Endothelial cell of umbilical vein (primary cell): ENCODE data around the gene MEOX1. TPM values are rescaled to one million over a fixed set of nuclear protein-coding genes. Genes with fewer than 3 reads are reported as not detected.

Experiments
- BruUV-seq: library from RNA; stranded (reverse); fragments of 400-500 nt; replicated peaks from 2 replicates; lab custom pipeline; 2021; lab: Mats Ljungman, UMichigan
- CTCF ChIA-PET: fragments of 300-600, 350-600 bp; sonication (Branson Sonifier 250); formaldehyde crosslinking; loops from one replicate; lab custom pipeline; 2021; ENCODE audit warnings: antibody characterized with exemption, inconsistent platforms; lab: Charles Lee
- POLR2A ChIA-PET: fragments of 300-600, 350-600 bp; sonication (Branson Sonifier 250); formaldehyde crosslinking; loops from one replicate; lab custom pipeline; 2021; ENCODE audit warnings: antibody characterized with exemption, inconsistent platforms; lab: Charles Lee
- DNase-seq: peaks from one replicate; pipeline ENCODE4 v3.0.0-alpha.2; 2011; ENCODE audit warnings: low read depth, low spot score
- FAIRE-seq: peaks from 2 replicates; lab custom pipeline; 2011; peaks lifted over from hg19 to GRCh38; lab: Jason Lieb, UNC
- H2AFZ ChIP-seq: 2 replicates; pipeline ENCODE4 v1.6.0; 2012; ENCODE audit warnings: low read depth, low read length, control low read depth, inconsistent platforms
- H3K27ac ChIP-seq: 2 replicates; pipeline ENCODE4 v1.5.1; 2011; ENCODE audit warnings: low read depth, mild to moderate bottlenecking, control low read depth, low read length, moderate library complexity; ENCODE audit not compliant: insufficient read depth
- H3K27me3 ChIP-seq, 2 experiments: 2 replicates each; pipeline versions ENCODE4 v1.6.0 to v1.6.1; 2011; ENCODE audit warnings: low read length in 2 of 2, mixed read lengths in 1 of 2; ENCODE audit not compliant: control insufficient read depth in 2 of 2, insufficient read depth in 2 of 2
- H3K36me3 ChIP-seq, 2 experiments: 2 replicates in 1 of 2; 3 replicates in 1 of 2; pipeline ENCODE4 v1.5.1; 2011; ENCODE audit warnings: low read length in 2 of 2, mild to moderate bottlenecking in 1 of 2, moderate library complexity in 1 of 2; ENCODE audit not compliant: control insufficient read depth in 2 of 2, insufficient read depth in 2 of 2; ENCODE audit errors: extremely low read depth in 1 of 2
- H3K4me1 ChIP-seq: 3 replicates; pipeline ENCODE4 v1.5.1; 2011; ENCODE audit warnings: mild to moderate bottlenecking, low read length; ENCODE audit not compliant: control insufficient read depth, insufficient read depth; ENCODE audit errors: extremely low read depth
- H3K4me2 ChIP-seq: 2 replicates; pipeline ENCODE4 v1.6.1; 2011; ENCODE audit warnings: low read length, control low read depth, mixed read lengths; ENCODE audit not compliant: insufficient read depth
- H3K4me3 ChIP-seq, 3 experiments: fragments of 200-600 bp in 1 of 3; sonication (generic), shearing (Covaris generic) in 1 of 3; replicated peaks in 1 of 3; 2 replicates each; pipeline ENCODE4 v1.5.1; 2011 to 2016; ENCODE audit warnings: control low read depth in 3 of 3, low read length in 3 of 3, mild to moderate bottlenecking in 2 of 3, inconsistent platforms in 1 of 3, low read depth in 1 of 3, moderate library complexity in 1 of 3; ENCODE audit not compliant: insufficient read depth in 1 of 3
- H3K79me2 ChIP-seq: 2 replicates; pipeline ENCODE4 v1.6.0; 2012; ENCODE audit warnings: low read length, inconsistent platforms; ENCODE audit not compliant: control insufficient read depth, insufficient read depth
- H3K9ac ChIP-seq: replicated peaks from 2 replicates; pipeline ENCODE3; 2011; ENCODE audit warnings: low read length, control low read depth; ENCODE audit not compliant: insufficient read depth; ENCODE audit errors: extremely low read depth
- H3K9me1 ChIP-seq: replicated peaks from 3 replicates; pipeline ENCODE4 v1.6.0; 2011; ENCODE audit warnings: mild to moderate bottlenecking, low read length; ENCODE audit not compliant: control insufficient read depth, insufficient read depth; ENCODE audit errors: extremely low read depth
- H3K9me3 ChIP-seq: replicated peaks from 2 replicates; pipeline ENCODE4 v1.5.1; 2012; ENCODE audit warnings: low read length, inconsistent platforms; ENCODE audit not compliant: control insufficient read depth, insufficient read depth
- H4K20me1 ChIP-seq: replicated peaks from 2 replicates; pipeline ENCODE3; 2011; ENCODE audit warnings: mild to moderate bottlenecking, low read length; ENCODE audit not compliant: control insufficient read depth, insufficient read depth; ENCODE audit errors: extremely low read depth
- CTCF ChIP-seq, 2 donors: IDR thresholded peaks; 1 replicate in 1 of 2; 2 replicates in 1 of 2; pipeline ENCODE4 v1.5.1; 2011; ENCODE audit warnings: low read length in 2 of 2, mild to moderate bottlenecking in 2 of 2, moderate library complexity in 2 of 2, control low read depth in 1 of 2, inconsistent platforms in 1 of 2, low read depth in 1 of 2; ENCODE audit not compliant: insufficient read depth in 1 of 2; ENCODE audit errors: extremely low read depth in 1 of 2
- EZH2 ChIP-seq: IDR thresholded peaks from 2 replicates; pipeline ENCODE4 v1.6.1; 2012; ENCODE audit warnings: borderline replicate concordance, low read depth, mild to moderate bottlenecking, moderate library complexity, low read length, inconsistent platforms; ENCODE audit not compliant: severe bottlenecking
- FOS ChIP-seq: IDR thresholded peaks from 2 replicates; pipeline ENCODE4 v1.6.1; 2011; ENCODE audit warnings: mild to moderate bottlenecking, low read length, moderate library complexity, borderline replicate concordance; ENCODE audit not compliant: insufficient read depth
- GATA2 ChIP-seq: IDR thresholded peaks from 2 replicates; pipeline ENCODE4 v1.7.0; 2011; ENCODE audit warnings: low read depth, mild to moderate bottlenecking, moderate library complexity, mixed read lengths, low read length; ENCODE audit not compliant: insufficient read length, insufficient read depth
- JUN ChIP-seq: IDR thresholded peaks from 2 replicates; pipeline ENCODE4 v1.6.1; 2011; ENCODE audit warnings: borderline replicate concordance, low read depth; ENCODE audit not compliant: insufficient read length, insufficient read depth
- MAX ChIP-seq: IDR thresholded peaks from 2 replicates; pipeline ENCODE4 v1.6.1; 2011; ENCODE audit not compliant: insufficient read depth, insufficient read length
- MYC ChIP-seq: IDR thresholded peaks from one replicate; pipeline ENCODE4 v1.6.1; 2011; ENCODE audit warnings: mild to moderate bottlenecking, low read depth, low read length
- POLR2A ChIP-seq: IDR thresholded peaks from 2 replicates; pipeline ENCODE4 v1.6.1; 2012; ENCODE audit warnings: low read depth, mild to moderate bottlenecking, control low read depth, low read length
- POLR2AphosphoS5 ChIP-seq: IDR thresholded peaks from 2 replicates; pipeline ENCODE4 v1.6.1; 2012; ENCODE audit warnings: low read depth, mild to moderate bottlenecking, control low read depth, low read length, moderate library complexity; ENCODE audit not compliant: insufficient read depth
- dilution Hi-C: fragments of 300-500 bp; cut with MboI; formaldehyde crosslinking; loops from one replicate; pipeline ENCODE4 v1.15.0; 2019; ENCODE audit warnings: low sequenced_read_pairs; ENCODE audit not compliant: extremely low pct_ligation_motif_present
- intact Hi-C: fragments of 100-400 bp; cut with micrococcal nuclease; formaldehyde crosslinking; loops from one replicate; pipeline ENCODE4 v1.10.0; 2022
- polyA plus RNA-seq, 4 experiments: library from polyadenylated mRNA; depleted of rRNA in 3 of 4; stranded (reverse) in 3 of 4; unstranded in 1 of 4; fragments of >200 nt; gene quantifications; 2 replicates each; pipeline versions ENCODE4 v1.2.1 to v1.2.3, GENCODE V29; 2011 to 2012; ENCODE audit warnings: missing spikeins in 1 of 4
- total RNA-seq: library from RNA; stranded (reverse); gene quantifications from 2 replicates; pipeline ENCODE4 v1.2.3, GENCODE V29; 2021

Gene MEOX1
- total and polyA plus RNA-seq, 2 donors (not counting 3 experiments of a cell fraction or from before 2014, with no cell fraction given): 0.06 TPM; not detected in 1

- Histone ChIP-seq H3K79me2 (no peaks in the 10 kb centered on the region), H3K4me3 (no peak overlapping the region), H3K4me1 (no peaks in the 10 kb centered on the region), H3K4me2 (no peak overlapping the region), H4K20me1 (no peaks in the 10 kb centered on the region), H3K27me3 (no peaks in the 10 kb centered on the region), H2AFZ (no peak overlapping the region), H3K9ac (no peak overlapping the region), H3K9me1 (no peaks in the 10 kb centered on the region), H3K9me3 (no peaks in the 10 kb centered on the region), H3K36me3 (no peaks in the 10 kb centered on the region), H3K27ac (no peak overlapping the region)
- intact Hi-C loops: no loop called here
- BruUV-seq: no TSS peak
- ChIA-PET CTCF (interaction anchor here (0.9 to 1.4 kb wide), 5 partner anchors 8 to 147 kb away, joined by 3 to 6 read pairs (median 3); no protein-coding TSS in a partner anchor), POLR2A (no interaction called here)
- dilution Hi-C loops: no loop called here
- DNase-seq (peak; percentile 66), FAIRE-seq (peak; percentile 94)
- TF ChIP-seq GATA2 (no peak), CTCF (IDR thresholded peaks at IDR 0.05; ENCODE audit: extremely low read depth in 1 of 2, insufficient read depth in 1 of 2, low read depth in 1 of 2, low read length in 2 of 2) (no peak), FOS (peak; percentile 44)
Observed at GRCh38 chr17:43667947-43668348, 6.2 kb upstream of the MEOX1 start.

GRCh38 chr17:43667506-43667905 lies 5.8 kb upstream of the MEOX1 start:
- H3K36me3 ChIP-seq: no peaks in the 10 kb centered on the region
- BruUV-seq: no TSS peak
- no peaks in the 10 kb centered on the region for H3K4me1 ChIP-seq
- FAIRE-seq (no peak), DNase-seq (no peak)
- no peak for TF ChIP-seq GATA2
- no peak for TF ChIP-seq JUN
- no peak for TF ChIP-seq MYC
- no peak for TF ChIP-seq MAX
- TF ChIP-seq CTCF (IDR thresholded peaks at IDR 0.05; ENCODE audit: extremely low read depth in 1 of 2, insufficient read depth in 1 of 2, low read depth in 1 of 2, low read length in 2 of 2): no peak
- no peak for TF ChIP-seq FOS
- no peak for TF ChIP-seq POLR2A
- TF ChIP-seq POLR2AphosphoS5: no peak
- TF ChIP-seq EZH2: no peak
- H3K27me3 ChIP-seq: no peaks in the 10 kb centered on the region
- no peak overlapping the region for H3K9ac ChIP-seq
- dilution Hi-C loops (no loop called here), intact Hi-C loops (no loop called here)
- ChIA-PET CTCF (interaction anchor here (0.9 to 1.4 kb wide), 5 partner anchors 8 to 146 kb away, joined by 3 to 6 read pairs (median 3); no protein-coding TSS in a partner anchor), POLR2A (no interaction called here)
- H4K20me1 ChIP-seq: no peaks in the 10 kb centered on the region
- no peak overlapping the region for H3K4me2 ChIP-seq
- no peaks in the 10 kb centered on the region for H3K9me3 ChIP-seq
- H3K27ac ChIP-seq: no peak overlapping the region
- H3K9me1 ChIP-seq: no peaks in the 10 kb centered on the region
- no peak overlapping the region for H3K4me3 ChIP-seq
- no peaks in the 10 kb centered on the region for H3K79me2 ChIP-seq
- H2AFZ ChIP-seq: no peak overlapping the region
